ENCODE data around the gene USH1C. TPM values are rescaled to one million over a fixed set of nuclear protein-coding genes. Genes with fewer than 3 reads are reported as not detected.

The USH1C gene
- polyA plus RNA-seq, 4 donors: 1.7 to 71.2 (median 53.8) TPM

- DNase-seq (ENCODE audit: low read depth in 4 of 4, low spot score in 3 of 4): no peak
Measured at GRCh38 chr11:17528906-17529843, 15.0 kb downstream of the USH1C start.

DNA sequence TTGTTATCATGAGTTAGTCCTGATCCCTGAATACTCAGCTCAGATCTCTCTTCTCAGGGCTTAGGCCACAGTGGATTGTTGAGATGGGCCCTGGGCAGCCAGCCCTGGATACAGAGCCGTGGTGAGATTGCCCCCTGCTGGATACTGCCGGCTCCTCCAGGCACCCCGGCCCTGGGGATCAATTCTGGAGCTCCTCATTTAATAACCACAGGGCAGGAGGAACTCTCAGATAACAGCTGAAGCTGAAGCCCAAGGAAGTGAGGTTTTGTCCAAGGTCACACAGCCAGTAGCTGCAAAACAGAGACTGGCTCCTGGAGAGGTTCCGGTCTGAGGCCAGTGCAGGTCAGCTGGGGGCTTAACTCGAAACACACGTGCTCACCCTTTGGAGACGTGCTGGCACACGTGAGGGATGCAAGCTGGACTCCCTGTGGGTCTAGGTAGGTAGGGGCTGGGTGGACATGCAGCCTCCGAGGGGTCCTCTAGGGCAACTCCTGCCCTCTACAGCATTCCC, 16.0 kb downstream of the USH1C start:
- DNase-seq (ENCODE audit: low read depth in 4 of 4, low spot score in 3 of 4): no peak

DNA sequence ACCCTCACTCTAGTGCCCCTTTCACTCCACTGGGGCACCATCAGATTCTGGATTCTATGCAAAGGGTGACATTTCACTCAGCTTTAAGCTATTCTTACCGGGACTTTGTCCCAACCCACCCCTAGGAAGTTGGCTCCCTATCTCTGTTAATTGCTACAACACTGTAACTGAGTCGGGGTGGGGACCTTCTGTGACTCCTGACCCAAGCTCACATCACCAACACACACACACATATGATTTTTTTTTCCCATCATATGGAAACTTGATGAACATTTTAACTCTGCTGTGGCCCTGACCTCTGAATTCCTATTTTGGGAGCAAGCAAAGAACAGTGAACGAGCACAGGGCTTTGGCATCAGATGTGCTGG, 16.6 kb downstream of the USH1C start:
- no peak for DNase-seq (ENCODE audit: low read depth in 4 of 4, low spot score in 3 of 4)

GRCh38 chr11:17526931-17527627, 17.1 kb downstream of the USH1C start:
- DNase-seq (ENCODE audit: low read depth in 4 of 4, low spot score in 3 of 4): peak in 1 of 4 donors; percentile 69

GRCh38 chr11:17526326-17526725, 17.9 kb downstream of the USH1C start:
- no peak for DNase-seq (ENCODE audit: low read depth in 4 of 4, low spot score in 3 of 4)

DNA sequence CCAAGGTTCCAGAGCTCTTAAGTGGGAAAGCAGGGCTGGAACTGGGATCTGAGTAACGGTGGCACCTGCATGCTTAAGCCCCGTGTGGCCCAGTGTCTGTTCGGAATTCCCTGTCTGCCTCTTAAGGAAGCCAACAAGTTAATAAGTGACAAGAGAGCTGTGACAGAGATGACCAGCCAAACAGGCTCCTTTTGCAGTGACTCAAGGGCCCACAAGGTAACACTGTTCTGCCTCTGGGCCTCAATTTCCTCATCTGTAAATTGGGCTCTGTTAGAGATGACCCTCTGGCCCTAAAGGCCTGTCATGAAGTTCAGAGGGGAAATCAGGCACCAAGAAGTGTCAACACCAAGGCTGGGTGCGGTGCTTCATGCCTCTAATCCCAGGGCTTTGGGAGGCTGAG, 18.6 kb downstream of the USH1C start:
- no peak for DNase-seq (ENCODE audit: low read depth in 4 of 4, low spot score in 3 of 4)

- DNase-seq (ENCODE audit: low read depth in 4 of 4, low spot score in 3 of 4): no peak
Measured at GRCh38 chr11:17524221-17524620, 20.0 kb downstream of the USH1C start.

- no peak for DNase-seq (ENCODE audit: low read depth in 4 of 4, low spot score in 3 of 4)
Measured at GRCh38 chr11:17522655-17523054, 21.6 kb downstream of the USH1C start.

DNA sequence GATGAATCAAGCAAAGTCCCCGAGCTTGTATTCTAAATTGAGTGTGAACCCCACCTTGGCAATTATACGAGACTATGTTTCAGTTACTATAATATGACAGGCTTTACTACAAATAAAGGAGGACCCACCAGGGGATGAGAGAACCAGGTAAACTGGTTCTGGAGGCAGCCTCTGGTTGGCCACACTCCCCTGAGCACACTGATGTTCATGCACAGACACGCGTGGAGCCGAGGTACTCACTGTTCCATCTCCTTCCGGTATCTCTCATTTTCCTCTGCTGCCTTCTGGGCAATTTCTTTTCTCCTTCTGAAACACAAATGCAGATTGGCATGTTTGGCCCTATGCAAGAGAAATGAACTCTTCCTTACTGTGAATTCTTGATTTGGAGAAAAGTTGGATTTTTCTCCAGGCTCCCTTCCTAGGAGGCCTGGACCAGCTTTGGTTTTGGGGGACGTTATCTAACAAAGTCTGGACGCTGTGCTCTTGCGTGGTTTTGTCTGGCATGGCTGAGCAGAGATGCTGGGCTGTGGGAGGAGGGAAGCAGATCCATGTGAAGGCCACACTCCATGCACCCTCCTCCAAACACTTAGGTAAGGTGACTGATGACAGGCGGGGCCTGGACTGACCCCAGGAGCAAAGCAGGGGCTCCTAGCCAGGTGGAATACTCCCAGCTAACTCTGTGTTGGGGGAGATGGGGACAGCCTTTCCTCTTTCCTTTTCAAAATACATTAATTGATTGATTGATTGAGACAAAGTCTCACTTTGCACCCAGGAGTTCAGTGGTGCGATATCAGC, 22.9 kb downstream of the USH1C start:
- no peak for DNase-seq (ENCODE audit: low read depth in 4 of 4, low spot score in 3 of 4)

DNA sequence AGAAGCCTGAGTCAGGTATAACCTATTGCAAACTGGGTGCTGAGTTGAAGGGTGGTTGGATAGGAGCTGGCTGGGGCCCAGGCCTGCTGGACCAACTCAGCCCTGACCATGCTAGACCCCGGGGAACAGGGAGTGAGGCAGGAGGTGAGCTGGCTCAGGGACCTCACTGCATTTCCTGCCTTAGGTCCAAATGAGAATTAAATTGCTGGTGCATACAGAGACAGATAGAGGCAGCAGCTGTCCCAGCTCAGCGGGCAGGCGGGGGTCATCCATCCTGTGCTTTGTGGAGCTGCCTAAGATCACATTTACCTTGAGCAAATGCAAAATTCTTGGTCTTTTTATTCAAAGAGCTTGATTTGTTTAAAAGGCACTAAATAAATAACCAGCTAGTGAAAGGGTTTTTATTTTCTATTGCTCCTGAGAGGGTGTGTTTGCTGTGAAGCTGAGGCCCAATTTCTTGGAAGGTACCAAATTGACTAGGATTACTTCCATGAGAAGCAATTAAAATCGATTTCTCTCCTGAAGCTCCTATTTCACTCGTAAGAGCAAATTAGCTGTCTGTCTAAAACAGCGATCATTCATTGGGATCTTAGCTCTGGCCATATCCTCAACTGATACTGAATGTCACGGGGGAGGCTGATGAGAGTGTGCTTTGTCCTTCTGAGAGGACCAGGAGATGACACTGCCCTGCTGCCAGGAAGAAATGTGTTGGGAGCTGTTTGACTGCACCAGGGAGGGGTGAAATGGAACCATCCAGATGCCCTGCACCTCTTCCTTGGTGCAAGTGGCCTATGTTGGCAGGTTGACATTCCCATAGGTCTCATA, 24.9 kb downstream of the USH1C start:
- DNase-seq (ENCODE audit: low read depth in 4 of 4, low spot score in 3 of 4): no peak

DNA sequence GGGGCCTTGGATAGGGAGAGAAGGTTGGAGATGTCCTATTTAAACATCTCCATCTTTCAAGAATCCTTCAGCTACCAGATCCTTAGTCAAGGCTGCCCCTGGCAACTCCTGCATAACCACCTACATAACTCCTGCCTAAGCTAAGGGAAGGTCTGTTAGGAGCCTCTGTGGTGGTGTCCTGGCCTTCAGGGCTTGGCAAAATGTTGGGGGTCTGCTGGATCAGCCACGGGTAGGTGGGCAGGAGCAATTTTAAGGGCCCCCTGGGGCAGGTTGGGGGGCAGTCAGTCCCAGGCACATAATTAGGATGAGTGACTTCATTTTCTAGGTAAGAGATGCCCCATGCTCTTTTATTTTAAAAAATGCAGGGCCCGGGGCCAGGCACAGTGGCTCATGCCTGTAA, 25.9 kb downstream of the USH1C start:
- DNase-seq (ENCODE audit: low read depth in 4 of 4, low spot score in 3 of 4): no peak

DNA sequence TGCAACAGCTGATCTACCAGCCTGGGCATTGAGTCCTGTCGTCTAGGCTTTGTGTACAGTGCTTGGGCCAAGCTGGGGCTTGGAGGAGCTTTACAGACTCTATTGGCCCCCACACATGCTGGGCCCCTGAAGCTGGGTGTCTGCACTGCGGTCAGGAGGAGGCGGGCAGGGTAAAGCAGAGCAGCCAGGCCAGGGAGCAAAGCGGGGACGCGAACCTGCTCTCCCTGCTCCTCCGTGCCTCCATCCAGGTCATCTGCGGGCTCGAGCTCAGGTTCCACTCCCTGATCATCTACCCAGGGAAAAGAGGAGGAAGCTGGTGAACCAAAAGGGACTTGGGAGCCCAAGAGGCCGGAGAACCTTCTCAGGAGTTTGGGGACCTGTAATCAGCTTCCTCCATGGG, 27.0 kb downstream of the USH1C start:
- DNase-seq (ENCODE audit: low read depth in 4 of 4, low spot score in 3 of 4): no peak

GRCh38 chr11:17516551-17517150, 27.6 kb downstream of the USH1C start:
- no peak for DNase-seq (ENCODE audit: low read depth in 4 of 4, low spot score in 3 of 4)

DNA sequence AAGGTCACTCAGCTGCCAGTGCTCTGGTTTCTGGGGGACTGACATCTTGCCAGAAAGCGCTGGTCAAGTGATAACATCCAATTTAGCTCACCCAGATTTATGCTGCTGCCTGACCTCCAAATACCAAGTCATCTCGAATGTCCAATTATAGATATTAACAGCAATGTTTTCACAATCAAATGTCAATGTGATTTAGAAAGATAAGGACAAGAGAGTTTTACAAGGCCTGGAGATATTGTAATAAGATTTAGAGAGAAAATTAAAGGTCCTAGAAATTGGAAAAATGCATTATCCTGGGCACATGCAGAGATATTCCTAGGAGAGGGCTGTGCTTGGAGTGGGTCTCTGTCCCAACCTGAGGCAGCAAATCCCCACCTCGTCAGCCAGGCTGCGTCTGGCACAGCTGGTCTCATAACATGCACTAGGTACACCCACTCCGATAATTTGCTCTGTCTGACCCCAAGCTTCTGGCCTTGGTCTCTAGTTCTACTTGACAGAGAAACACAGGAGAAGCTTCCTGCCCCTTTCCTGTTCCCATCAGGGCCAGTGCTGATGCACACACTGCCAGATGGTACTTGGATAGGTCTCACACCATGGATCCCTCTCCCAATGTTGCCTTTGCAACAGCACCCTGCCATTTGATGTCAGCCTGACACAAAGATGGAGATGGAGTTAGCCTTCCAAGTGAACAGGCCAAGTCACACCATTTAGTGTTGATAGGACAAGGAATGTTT, 28.6 kb downstream of the USH1C start:
- DNase-seq (ENCODE audit: low read depth in 4 of 4, low spot score in 3 of 4): no peak

- DNase-seq (ENCODE audit: low read depth in 4 of 4, low spot score in 3 of 4): no peak
Measured at GRCh38 chr11:17514476-17514875, 29.7 kb downstream of the USH1C start.

- DNase-seq (ENCODE audit: low read depth in 4 of 4, low spot score in 3 of 4): no peak
Measured at GRCh38 chr11:17513853-17514252, 30.4 kb downstream of the USH1C start.

GRCh38 chr11:17512101-17512500, 32.1 kb downstream of the USH1C start:
- no peak for DNase-seq (ENCODE audit: low read depth in 4 of 4, low spot score in 3 of 4)

DNA sequence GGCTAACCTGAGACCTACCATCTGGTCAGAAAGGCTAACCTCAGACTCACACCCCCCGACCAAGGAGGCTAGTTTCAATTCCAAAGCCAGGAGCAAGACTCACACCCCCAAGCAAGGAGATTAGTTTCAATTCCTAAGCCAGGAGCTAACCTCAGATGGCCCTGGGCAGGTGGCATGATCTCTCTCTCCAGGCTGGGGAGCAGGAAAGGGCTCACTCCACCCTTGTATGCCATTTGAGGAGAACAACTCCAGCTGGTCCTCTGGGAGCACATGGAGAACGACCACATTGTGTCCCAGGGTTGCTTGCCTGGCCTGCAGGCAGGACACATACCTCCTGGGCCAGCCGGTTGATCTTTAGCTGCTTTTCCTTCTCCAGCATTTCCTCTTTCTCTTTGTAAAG, 32.6 kb downstream of the USH1C start:
- DNase-seq (ENCODE audit: low read depth in 4 of 4, low spot score in 3 of 4): no peak

Measured in left renal pelvis (tissue), 4 donors.